Lung (tissue), 12 donors: ENCODE results near the gene PTPRD. TPM values are rescaled to one million over a fixed set of nuclear protein-coding genes. Genes with fewer than 3 reads are reported as not detected.

ENCODE experiments used
- ATAC-seq: fragments of 200-7000 bp; cut with Tn5 transposase; one replicate; pipeline ENCODE4 v1.9.1; 2020; ENCODE audit warnings: moderate number of reproducible peaks; ENCODE audit not compliant: insufficient read depth, low FRiP score
- DNase-seq, 3 donors: peaks; one replicate each; pipeline ENCODE4 v3.0.0-alpha.2; 2013 to 2017
- H3K27ac ChIP-seq, 2 donors: one replicate each; pipeline ENCODE4 v1.5.1; 2013; ENCODE audit warnings: mild to moderate bottlenecking in 2 of 2, moderate library complexity in 2 of 2, control low read depth in 1 of 2, inconsistent platforms in 1 of 2, low read depth in 1 of 2, low read length in 1 of 2
- H3K27me3 ChIP-seq, 3 donors: one replicate each; pipeline ENCODE4 v1.5.1; 2013; ENCODE audit warnings: low read length in 2 of 3; ENCODE audit not compliant: control insufficient read depth in 3 of 3, insufficient read depth in 3 of 3
- H3K36me3 ChIP-seq, 4 donors: one replicate each; pipeline ENCODE4 v1.5.1; 2013; ENCODE audit warnings: low read length in 4 of 4, mild to moderate bottlenecking in 1 of 4, moderate library complexity in 1 of 4; ENCODE audit not compliant: control insufficient read depth in 4 of 4, insufficient read depth in 4 of 4
- H3K4me1 ChIP-seq, 5 donors: one replicate each; pipeline ENCODE4 v1.5.1; 2013; ENCODE audit warnings: low read length in 5 of 5, mild to moderate bottlenecking in 2 of 5, moderate library complexity in 1 of 5; ENCODE audit not compliant: control insufficient read depth in 5 of 5, insufficient read depth in 5 of 5
- H3K4me3 ChIP-seq: one replicate; pipeline ENCODE4 v1.5.1; 2013; ENCODE audit warnings: mild to moderate bottlenecking, control low read depth, moderate library complexity
- H3K9ac ChIP-seq, 2 donors: one replicate each; pipeline ENCODE4 v1.5.1; 2013; ENCODE audit warnings: low read length in 2 of 2, control low read depth in 1 of 2; ENCODE audit not compliant: insufficient read depth in 1 of 2
- H3K9me3 ChIP-seq, 4 donors: one replicate each; pipeline ENCODE4 v1.5.1; 2013; ENCODE audit warnings: low read length in 3 of 4, mild to moderate bottlenecking in 1 of 4, moderate library complexity in 1 of 4; ENCODE audit not compliant: control insufficient read depth in 4 of 4, insufficient read depth in 3 of 4
- CTCF ChIP-seq: IDR thresholded peaks from 2 replicates; pipeline ENCODE4 v1.5.1; 2012; ENCODE audit warnings: mild to moderate bottlenecking; ENCODE audit errors: control extremely low read depth, extremely low read depth
- WGBS, 2 donors: extraction: QIAGEN DNeasy Blood & Tissue Kit; methylation state at CpG; one replicate each; pipeline ENCODE4 v1.1.7; 2013; 5-methylcytosine and 5-hydroxymethylcytosine counted together
- polyA plus RNA-seq, 2 donors: library from polyadenylated mRNA; stranded (reverse); fragments of 200-250 nt; gene quantifications; one replicate each; pipeline ENCODE4 v1.2.1, GENCODE V29; 2013
- total RNA-seq, 2 donors: library from RNA; depleted of rRNA in 1 of 2; stranded (reverse); fragments of >200 nt in 1 of 2; gene quantifications; one replicate each; pipeline ENCODE4 v1.2.1, GENCODE V29; 2014 to 2021
- donor health status: control.
- donor health status: control.
- donor health status: Bipolar disorder and iron deficiency.
- donor health status: healthy.
- donor health status: DM: yes; HTN: yes; CAD: no.

The PTPRD gene
- total and polyA plus RNA-seq, 4 donors = 1.9 to 145 (median 13.7) TPM

GRCh38 chr9:9623506-9623905 lies 989.3 kb downstream of the PTPRD start:
- WGBS, 2 donors = 63 to 76% methylated on average over 2 of the region's 2 CpGs
- Histone ChIP-seq H3K36me3 (no peaks in the 10 kb centered on the region), H3K4me3 (no peak overlapping the region), H3K9me3 (no peaks in the 10 kb centered on the region), H3K27me3 (no peaks in the 10 kb centered on the region), H3K9ac (no peak overlapping the region), H3K4me1 (no peaks in the 10 kb centered on the region), H3K27ac (no peak overlapping the region)
- DNase-seq = no peak
- no peak for TF ChIP-seq CTCF
- no peak for ATAC-seq

- no peaks in the 10 kb centered on the region for H3K36me3 ChIP-seq
- no peaks in the 10 kb centered on the region for H3K9me3 ChIP-seq
- H3K27me3 ChIP-seq = no peaks in the 10 kb centered on the region
- H3K9ac ChIP-seq = no peak overlapping the region
- WGBS, 2 donors = 89 to 92% methylated on average over 5 of the region's 5 CpGs
- H3K4me3 ChIP-seq = no peak overlapping the region
- H3K4me1 ChIP-seq = no peaks in the 10 kb centered on the region
- no peak overlapping the region for H3K27ac ChIP-seq
- no peak for DNase-seq
- TF ChIP-seq CTCF = no peak
- ATAC-seq = no peak
Observed at GRCh38 chr9:9621355-9621940, 991.4 kb downstream of the PTPRD start.

GRCh38 chr9:9620736-9621135 lies 992.1 kb downstream of the PTPRD start:
- Histone ChIP-seq H3K9ac (no peak overlapping the region), H3K27ac (no peak overlapping the region), H3K27me3 (no peaks in the 10 kb centered on the region), H3K4me3 (no peak overlapping the region), H3K4me1 (no peaks in the 10 kb centered on the region), H3K9me3 (no peaks in the 10 kb centered on the region), H3K36me3 (no peaks in the 10 kb centered on the region)
- WGBS, 2 donors = 72 to 84% methylated on average over 2 of the region's 2 CpGs
- no peak for DNase-seq
- no peak for TF ChIP-seq CTCF
- ATAC-seq = no peak

- Histone ChIP-seq H3K4me3 (no peak overlapping the region), H3K27ac (no peak overlapping the region), H3K4me1 (no peaks in the 10 kb centered on the region), H3K36me3 (no peaks in the 10 kb centered on the region), H3K9me3 (no peaks in the 10 kb centered on the region), H3K27me3 (no peaks in the 10 kb centered on the region), H3K9ac (no peak overlapping the region)
- no peak for DNase-seq
- no peak for ATAC-seq
- no peak for TF ChIP-seq CTCF
- 89 to 96% methylated on average over 5 of the region's 5 CpGs for WGBS, 2 donors
Observed at GRCh38 chr9:9615086-9615485, 997.7 kb downstream of the PTPRD start.
